ENCODE data around the gene ZHX3. TPM values are rescaled to one million over a fixed set of nuclear protein-coding genes. Genes with fewer than 3 reads are reported as not detected.
A peak's percentile ranks its signal among the peaks of the same experiment; 100 is the strongest.

Gene ZHX3
- total and polyA plus RNA-seq, 10 donors = 1.6 to 26.7 (median 12.3) TPM

DNA sequence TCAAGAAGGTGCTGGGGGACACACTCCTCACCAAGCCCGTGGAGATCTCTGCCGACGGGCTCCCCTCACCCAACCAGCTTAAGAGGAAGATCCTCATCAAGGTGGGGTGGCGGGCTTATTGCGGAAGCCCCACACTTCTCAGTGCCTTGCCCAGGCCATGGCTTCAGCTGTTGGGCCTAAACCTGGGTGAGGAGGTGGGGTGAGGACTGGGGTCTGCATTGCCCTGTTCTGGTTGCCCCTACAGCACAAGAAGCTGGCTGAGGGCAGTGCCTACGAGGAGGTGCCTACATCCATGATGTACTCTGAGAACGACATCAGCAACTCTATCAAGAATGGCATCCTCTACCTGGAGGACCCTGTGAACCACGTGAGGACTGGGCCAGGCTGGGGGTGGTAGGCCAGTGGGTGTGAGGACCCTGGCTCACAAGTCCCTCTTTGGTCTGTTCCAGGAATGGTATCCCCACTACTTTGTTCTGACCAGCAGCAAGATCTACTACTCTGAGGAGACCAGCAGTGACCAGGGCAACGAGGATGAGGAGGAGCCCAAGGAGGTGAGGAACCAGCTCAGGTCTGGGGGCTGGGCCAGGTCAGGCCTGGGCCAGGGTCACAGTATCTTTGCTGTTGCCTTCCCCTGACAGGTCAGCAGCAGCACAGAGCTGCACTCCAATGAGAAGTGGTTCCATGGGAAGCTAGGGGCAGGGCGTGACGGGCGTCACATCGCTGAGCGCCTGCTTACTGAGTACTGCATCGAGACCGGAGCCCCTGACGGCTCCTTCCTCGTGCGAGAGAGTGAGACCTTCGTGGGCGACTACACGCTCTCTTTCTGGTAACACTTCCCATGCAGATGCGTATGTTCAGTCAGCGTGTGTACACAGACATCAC, 152.3 kb downstream of the ZHX3 start:
- Histone ChIP-seq H3K27me3 (replicated peaks in 1 of 7) (no peaks in the 10 kb centered on the region), H3K27ac (no peak overlapping the region), H3K4me1 (peaks cover 0 to 47% (median 11%) of the 10 kb centered on the region in 6 donors), H3K9me3 (no peaks in the 10 kb centered on the region), H3K4me3 (no peak overlapping the region), H3K36me3 (peaks cover 0 to 100% (median 81%) of the 10 kb centered on the region in 6 donors)
- TF ChIP-seq POLR2AphosphoS5 (IDR thresholded peaks at IDR 0.05) = peak in 1 of 3 donors; percentile 16
- TF ChIP-seq, protein P1, sequence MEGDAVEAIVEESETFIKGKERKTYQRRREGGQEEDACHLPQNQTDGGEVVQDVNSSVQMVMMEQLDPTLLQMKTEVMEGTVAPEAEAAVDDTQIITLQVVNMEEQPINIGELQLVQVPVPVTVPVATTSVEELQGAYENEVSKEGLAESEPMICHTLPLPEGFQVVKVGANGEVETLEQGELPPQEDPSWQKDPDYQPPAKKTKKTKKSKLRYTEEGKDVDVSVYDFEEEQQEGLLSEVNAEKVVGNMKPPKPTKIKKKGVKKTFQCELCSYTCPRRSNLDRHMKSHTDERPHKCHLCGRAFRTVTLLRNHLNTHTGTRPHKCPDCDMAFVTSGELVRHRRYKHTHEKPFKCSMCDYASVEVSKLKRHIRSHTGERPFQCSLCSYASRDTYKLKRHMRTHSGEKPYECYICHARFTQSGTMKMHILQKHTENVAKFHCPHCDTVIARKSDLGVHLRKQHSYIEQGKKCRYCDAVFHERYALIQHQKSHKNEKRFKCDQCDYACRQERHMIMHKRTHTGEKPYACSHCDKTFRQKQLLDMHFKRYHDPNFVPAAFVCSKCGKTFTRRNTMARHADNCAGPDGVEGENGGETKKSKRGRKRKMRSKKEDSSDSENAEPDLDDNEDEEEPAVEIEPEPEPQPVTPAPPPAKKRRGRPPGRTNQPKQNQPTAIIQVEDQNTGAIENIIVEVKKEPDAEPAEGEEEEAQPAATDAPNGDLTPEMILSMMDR (IDR thresholded peaks at IDR 0.05 in 8 of 11, conservative IDR thresholded peaks at IDR 0.05 in 3 of 11) = no peak
- peak; percentile 61 for DNase-seq
- WGBS, 5 donors = 86 to 91% (median 90%) methylated on average over 22 to 24 of the region's 24 CpGs
- intact Hi-C loops (cut with DNase I; ENCODE audit: low total_unique reads) = no loop called here

- intact Hi-C loops (cut with DNase I; ENCODE audit: low total_unique reads) = no loop called here
- WGBS, 5 donors = 95 to 98% (median 96%) methylated on average over 11 of the region's 11 CpGs
- H3K36me3 ChIP-seq = peaks cover 0 to 96% (median 73%) of the 10 kb centered on the region in 6 donors
- H3K4me3 ChIP-seq = no peak overlapping the region
- no peak overlapping the region for H3K27ac ChIP-seq
- no peaks in the 10 kb centered on the region for H3K27me3 ChIP-seq (replicated peaks in 1 of 7)
- no peaks in the 10 kb centered on the region for H3K9me3 ChIP-seq
- no peak for TF ChIP-seq POLR2A (IDR thresholded peaks at IDR 0.05)
- peaks cover 2 to 62% (median 25%) of the 10 kb centered on the region in 6 donors for H3K4me1 ChIP-seq
- DNase-seq = peak; percentile 70
Observed at GRCh38 chr20:41163821-41164220, 153.7 kb downstream of the ZHX3 start.

GRCh38 chr20:41162396-41162795, 155.1 kb downstream of the ZHX3 start:
- intact Hi-C loops (cut with DNase I; ENCODE audit: low total_unique reads) = no loop called here
- no peak for DNase-seq
- H3K27me3 ChIP-seq (replicated peaks in 1 of 7) = no peaks in the 10 kb centered on the region
- peaks cover 14 to 66% (median 32%) of the 10 kb centered on the region in 6 donors for H3K4me1 ChIP-seq
- H3K9me3 ChIP-seq = no peaks in the 10 kb centered on the region
- WGBS, 5 donors = 87 to 99% (median 95%) methylated on average over 11 of the region's 11 CpGs
- H3K4me3 ChIP-seq = no peak overlapping the region
- H3K27ac ChIP-seq = peak overlapping the region in 3 of 8 donors; percentile 28 to 91 (median 82)
- H3K36me3 ChIP-seq = peaks cover 0 to 82% (median 61%) of the 10 kb centered on the region in 6 donors
- TF ChIP-seq POLR2AphosphoS5 (IDR thresholded peaks at IDR 0.05) = peak in 1 of 3 donors; percentile 24
- TF ChIP-seq, protein P1 (IDR thresholded peaks at IDR 0.05 in 8 of 11, conservative IDR thresholded peaks at IDR 0.05 in 3 of 11) = no peak

DNA sequence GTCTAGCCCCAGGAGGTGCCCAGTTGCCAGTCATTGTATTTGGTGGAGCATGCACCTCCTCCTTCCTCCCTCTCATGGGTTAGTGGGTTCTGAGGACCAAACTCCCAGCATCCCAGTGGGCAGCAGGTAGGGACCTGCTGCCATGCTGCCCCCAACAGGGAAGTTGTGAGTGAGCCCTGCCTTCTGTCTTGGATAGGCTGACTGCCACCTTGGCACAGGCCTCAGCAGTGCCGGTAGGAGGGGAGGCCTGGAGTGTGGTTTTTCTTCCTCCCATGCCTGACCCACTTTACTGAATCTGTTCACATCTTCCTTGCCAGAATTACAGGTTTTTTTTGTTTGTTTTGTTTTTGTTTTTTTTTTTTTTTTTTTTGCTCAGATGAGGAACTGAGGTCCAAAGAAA, 155.6 kb downstream of the ZHX3 start:
- H3K4me1 ChIP-seq = peaks cover 14 to 66% (median 36%) of the 10 kb centered on the region in 6 donors
- H3K36me3 ChIP-seq = peaks cover 0 to 77% (median 56%) of the 10 kb centered on the region in 6 donors
- no peak for DNase-seq
- 46 to 76% (median 70%) methylated on average over 1 of the region's 1 CpG for WGBS, 5 donors
- H3K27me3 ChIP-seq (replicated peaks in 1 of 7) = no peaks in the 10 kb centered on the region
- no peaks in the 10 kb centered on the region for H3K9me3 ChIP-seq
- TF ChIP-seq, protein P1 (IDR thresholded peaks at IDR 0.05 in 8 of 11, conservative IDR thresholded peaks at IDR 0.05 in 3 of 11) = no peak
- no peak for TF ChIP-seq POLR2AphosphoS5 (IDR thresholded peaks at IDR 0.05)
- no peak for TF ChIP-seq POLR2A (IDR thresholded peaks at IDR 0.05)
- no peak overlapping the region for H3K4me3 ChIP-seq
- intact Hi-C loops (cut with DNase I; ENCODE audit: low total_unique reads) = no loop called here
- peak overlapping the region in 3 of 8 donors; percentile 28 to 91 (median 82) for H3K27ac ChIP-seq

Data from spleen (tissue), 11 donors.